Stimulated activated CD8-positive, alpha-beta memory T cell treated with anti-CD3 and anti-CD28 coated beads, Interleukin-15, amount 100 ng/mL, for 24 hours (primary cell): ENCODE results near the gene PSMC1.
"Not testable (repeated sequence)": the region's sequence is repeated elsewhere in the genome, so short reads cannot be mapped to it uniquely, and the experiment has no call there.

ENCODE experiments used
- DNase-seq: peaks from one replicate; pipeline ENCODE4 v3.0.0-alpha.2; 2020; ENCODE audit warnings: low read depth

PSMC1 gene

DNA sequence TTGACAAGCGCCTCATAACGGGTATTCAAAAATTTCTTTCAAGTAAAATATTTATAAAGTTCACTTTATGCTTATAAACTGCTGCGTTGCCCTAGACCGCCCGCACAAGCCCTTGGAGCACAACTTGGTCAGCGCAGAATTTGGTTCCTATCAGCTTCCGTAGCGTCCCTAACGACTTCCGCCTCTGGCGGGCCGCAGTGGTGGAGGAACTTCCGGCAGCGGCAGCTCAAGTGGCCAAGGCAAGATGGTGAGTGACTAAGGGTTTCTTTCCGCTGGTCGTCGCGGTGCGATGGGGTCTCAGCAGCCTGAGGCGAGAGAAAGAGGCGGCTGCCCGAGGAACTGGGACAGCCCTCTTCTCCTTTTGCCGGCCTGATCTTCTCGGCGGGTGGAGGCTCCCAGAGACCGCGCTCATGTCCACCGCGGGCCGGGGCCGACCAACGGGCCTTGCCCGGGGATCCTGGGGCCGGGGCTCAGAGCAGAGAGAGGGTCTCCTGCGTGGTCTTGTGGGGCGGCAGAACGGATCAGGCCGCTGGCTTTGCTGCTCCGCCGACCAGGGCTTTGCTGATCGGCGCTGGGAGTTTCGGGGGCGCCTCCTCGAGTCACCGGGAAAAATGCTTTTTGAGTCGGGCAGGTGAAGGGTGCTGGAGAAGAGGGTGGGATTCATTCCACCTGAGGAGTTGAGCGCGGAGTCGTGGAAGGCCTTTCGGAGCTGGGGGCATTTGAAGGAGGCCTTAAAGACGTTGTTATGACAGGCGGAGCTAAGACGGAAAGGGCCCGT, at the start of gene PSMC1:
PSMC1 (plus strand) TSS at position 200 of the 778 bp plus-strand sequence; CDS start at position 245, 45 bp downstream.
- peak; percentile 69 for DNase-seq

DNA sequence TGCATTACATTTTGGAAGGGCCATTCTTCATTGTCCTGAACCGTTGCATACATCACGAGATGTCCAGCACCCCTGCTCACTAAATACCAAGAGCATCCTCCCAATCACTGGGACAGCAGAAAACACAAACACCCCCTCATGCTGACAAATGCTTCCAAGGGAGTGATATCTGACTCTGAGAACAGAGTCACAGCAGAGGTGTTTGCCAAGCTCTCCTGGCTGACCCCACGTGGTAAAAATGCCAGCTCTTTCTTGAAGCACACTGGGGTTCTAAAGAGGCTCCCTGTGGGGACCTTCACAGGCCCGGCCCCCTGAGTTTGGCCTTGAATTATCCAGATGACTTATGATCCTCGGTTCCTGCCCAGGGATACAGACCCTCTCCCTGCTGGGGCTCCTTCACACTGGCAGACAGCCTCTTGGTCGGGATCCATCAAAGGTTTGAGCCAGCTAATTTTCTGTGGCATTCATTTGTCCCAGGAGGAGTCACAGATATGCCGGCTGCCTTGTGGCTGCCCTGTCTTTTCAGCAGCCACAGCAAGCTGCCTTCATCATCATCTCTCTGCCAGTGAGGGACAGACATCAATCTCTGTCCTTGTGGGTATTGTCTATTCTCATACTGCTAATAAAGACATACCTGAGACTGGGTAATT, 43.1 kb upstream of the PSMC1 start:
- DNase-seq, result no peak

DNA sequence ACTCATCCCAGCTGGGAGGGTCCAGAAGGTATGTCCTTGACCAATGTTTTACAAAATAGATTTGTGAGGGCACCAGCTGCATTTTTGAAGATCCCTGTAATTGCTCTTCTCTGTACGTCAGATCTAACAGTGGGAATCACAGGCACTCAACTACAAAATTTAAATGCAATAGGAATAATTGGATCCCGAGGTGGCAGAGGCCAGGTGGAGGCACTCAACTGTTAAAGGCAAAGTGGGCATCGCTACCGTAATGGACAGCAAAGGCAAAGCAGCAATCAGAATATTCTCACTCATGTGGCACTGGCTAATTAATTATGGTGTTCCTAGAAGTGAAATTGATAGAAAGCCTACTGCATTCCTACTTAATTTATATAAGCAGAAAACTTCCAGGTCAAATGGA, 27.9 kb upstream of the PSMC1 start:
- no peak for DNase-seq

- not testable (repeated sequence) for DNase-seq
Observed at GRCh38 chr14:90229942-90230341, 26.4 kb upstream of the PSMC1 start.

GRCh38 chr14:90235179-90235976, 21.0 kb upstream of the PSMC1 start:
- peak; percentile 59 for DNase-seq

GRCh38 chr14:90239139-90239538, 17.2 kb upstream of the PSMC1 start:
- no peak for DNase-seq

- DNase-seq, result no peak
Observed at GRCh38 chr14:90242444-90242843, 13.9 kb upstream of the PSMC1 start.

GRCh38 chr14:90246936-90247335, 9.4 kb upstream of the PSMC1 start:
- DNase-seq, result no peak

- not testable (repeated sequence) for DNase-seq
Observed at GRCh38 chr14:90247441-90247840, 8.9 kb upstream of the PSMC1 start.

DNA sequence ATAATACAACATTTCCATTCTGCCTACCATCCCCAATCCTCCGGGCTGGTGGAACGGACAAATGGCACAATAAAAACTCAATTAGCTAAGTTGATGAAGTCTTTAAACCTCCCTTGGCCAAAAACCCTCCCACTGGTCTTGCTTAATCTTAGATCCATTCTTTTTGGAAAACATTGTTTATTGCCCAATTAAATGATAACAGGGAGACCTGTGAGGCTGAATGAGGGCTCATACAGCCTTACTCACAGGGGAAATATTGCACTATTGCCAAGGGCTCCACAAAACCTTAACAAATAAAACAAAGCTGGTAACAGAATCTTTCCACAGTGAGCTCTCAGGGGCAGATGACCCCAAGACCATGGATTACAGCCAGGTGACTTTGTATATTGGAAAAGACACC, 7.8 kb upstream of the PSMC1 start:
- no peak for DNase-seq

DNA sequence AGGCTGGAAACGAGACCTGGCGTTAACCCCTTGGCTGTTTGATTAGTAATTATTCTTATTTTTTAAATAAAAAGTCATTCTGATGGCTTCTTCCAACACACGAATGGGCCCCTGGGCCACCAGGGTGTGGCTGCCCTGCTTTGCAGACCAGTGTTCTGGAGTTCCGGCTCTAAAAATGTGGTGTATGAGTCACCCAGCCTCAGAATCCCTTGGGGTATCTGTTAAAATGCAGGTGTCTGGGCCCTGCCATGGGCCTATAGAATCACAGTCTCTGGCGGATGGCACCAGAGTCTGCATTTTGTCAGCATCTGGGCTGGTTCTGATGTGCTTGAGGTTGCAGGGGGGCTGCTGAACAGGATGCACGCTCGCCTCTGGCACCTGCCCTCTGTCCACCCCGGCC, 2.5 kb upstream of the PSMC1 start:
- DNase-seq, result no peak

- DNase-seq, result no peak
Observed at GRCh38 chr14:90255871-90256270, 482 bp upstream of the PSMC1 start.

DNA sequence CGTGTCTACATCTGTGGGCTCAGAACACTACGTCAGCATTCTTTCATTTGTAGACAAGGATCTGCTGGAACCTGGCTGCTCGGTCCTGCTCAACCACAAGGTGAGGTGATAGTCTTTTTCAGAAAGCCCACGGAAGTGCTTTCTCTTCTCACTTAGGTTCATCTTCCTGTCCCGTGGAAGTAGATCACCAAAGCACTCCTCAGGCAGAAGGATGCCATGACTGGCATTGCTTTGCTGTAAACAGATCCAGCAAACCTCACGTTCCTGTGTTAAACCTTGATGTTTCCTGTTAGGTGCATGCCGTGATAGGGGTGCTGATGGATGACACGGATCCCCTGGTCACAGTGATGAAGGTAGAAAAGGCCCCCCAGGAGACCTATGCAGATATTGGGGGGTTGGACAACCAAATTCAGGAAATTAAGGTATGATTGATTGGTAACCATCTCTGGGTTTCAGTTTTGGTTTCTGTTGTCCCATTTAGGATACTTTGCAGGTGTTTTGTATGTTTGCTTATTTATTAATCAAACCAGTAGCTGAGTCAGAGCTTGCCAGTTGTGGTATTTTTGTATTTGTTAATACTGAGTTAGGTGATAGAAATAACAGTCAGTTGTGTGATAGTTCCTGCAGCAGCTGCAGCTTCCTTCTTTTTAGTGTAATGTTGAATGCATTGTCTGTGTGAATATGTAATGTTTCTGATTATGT, 7.5 kb downstream of the PSMC1 start:
- DNase-seq, result no peak

- no peak for DNase-seq
Observed at GRCh38 chr14:90266441-90267154, 10.2 kb downstream of the PSMC1 start.

- no peak for DNase-seq
Observed at GRCh38 chr14:90268420-90268819, 12.1 kb downstream of the PSMC1 start.

DNA sequence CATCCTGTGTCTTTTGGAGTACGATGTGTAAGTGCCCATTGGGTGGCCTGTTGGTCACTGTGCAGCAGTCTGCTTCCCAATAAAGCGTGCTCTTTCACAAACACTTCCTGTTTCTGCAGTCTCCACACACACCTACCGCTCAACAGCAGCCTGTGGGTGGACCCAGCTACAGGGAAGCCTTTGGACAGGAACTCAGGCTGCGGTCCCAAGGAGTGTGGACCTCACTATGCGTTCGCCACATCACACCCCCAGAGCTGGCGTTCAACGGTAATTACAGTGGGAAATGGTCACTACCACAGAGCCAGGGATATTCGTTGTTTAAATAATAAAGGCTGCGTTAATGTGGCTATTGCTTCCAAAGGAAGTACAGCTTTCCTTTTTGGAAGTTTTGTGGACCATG, 16.2 kb downstream of the PSMC1 start:
- DNase-seq, result no peak

DNA sequence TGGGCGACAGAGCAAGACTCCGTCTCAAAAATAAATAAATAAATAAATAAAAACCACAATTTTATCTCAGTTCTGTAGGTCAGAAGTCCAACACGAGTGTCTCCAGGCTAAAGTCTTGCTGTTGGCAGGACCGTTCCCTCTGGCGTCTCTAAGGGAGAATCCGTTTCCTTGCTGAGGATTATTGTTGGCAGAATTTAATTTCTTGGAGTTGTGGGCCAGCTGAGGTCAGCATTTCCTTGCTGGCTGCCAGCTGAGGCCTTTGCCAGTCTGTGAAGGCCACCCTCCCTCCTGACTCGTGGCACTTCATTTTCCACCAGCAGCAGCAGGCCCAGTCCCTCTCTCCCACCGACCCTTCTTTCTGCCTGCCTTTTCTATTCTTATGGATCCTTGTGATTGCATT, 17.2 kb downstream of the PSMC1 start:
- DNase-seq, result no peak

- no peak for DNase-seq
Observed at GRCh38 chr14:90274019-90274418, 17.7 kb downstream of the PSMC1 start.

GRCh38 chr14:90274808-90275457, 18.6 kb downstream of the PSMC1 start:
- DNase-seq, result no peak

DNA sequence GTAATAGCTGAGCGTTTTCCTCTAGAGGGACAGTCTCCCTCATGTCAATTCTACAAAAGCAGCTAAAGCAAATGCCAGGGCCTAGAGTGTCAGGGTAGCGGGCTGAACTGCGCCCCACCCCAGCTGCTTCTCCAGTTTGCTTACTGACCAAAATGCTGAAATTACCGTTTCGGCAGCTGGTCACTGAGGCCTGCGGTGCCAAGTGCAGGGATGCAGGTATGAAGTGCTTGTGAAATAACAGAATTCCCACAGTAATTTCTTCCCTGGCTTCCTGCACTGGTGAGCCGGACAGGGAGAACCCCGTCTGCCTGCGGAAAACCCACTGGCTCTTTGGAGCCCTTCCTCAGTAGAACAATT, 19.1 kb downstream of the PSMC1 start:
- no peak for DNase-seq

GRCh38 chr14:90275820-90276219, 19.5 kb downstream of the PSMC1 start:
- DNase-seq, result no peak
